ENCODE results near the gene TMEM37. TPM values are rescaled to one million over a fixed set of nuclear protein-coding genes. Genes with fewer than 3 reads are reported as not detected.

Gene TMEM37
- total and polyA plus RNA-seq, 2 of the 13 experiments (the other 11 are each of a cell fraction or from before 2014, with no cell fraction given) = 37.7 to 115 TPM

DNA sequence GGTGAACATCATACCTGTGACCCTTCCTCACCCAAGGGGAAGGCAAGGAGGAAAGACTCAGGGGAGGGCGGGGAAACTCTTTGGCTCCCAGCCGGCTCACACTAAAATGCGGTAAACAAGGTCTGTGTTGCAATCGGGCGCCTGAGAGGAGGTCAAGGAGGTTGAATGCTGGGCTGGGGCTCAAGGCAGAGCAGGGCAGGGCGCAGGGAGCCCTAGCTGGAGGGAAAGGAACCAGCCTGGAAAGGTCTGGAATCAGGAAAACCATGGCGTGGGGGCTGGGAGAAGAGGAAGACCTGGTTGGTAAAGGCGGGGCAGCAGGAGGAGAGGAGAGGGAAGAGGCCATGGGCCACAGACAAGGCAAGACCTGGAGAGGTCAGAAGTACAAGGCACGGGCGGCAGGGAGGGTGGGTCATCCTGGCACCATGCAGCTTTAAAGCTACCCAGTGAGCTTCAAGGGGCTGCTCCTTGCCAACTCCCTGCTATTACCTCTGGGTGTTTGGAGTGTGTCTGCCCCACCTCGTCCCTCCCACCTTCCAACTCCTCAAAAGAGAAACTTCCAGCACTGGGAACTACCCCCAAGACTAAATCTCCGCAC, 4.8 kb upstream of the TMEM37 start (continued):
- TF ChIP-seq, protein P1, sequence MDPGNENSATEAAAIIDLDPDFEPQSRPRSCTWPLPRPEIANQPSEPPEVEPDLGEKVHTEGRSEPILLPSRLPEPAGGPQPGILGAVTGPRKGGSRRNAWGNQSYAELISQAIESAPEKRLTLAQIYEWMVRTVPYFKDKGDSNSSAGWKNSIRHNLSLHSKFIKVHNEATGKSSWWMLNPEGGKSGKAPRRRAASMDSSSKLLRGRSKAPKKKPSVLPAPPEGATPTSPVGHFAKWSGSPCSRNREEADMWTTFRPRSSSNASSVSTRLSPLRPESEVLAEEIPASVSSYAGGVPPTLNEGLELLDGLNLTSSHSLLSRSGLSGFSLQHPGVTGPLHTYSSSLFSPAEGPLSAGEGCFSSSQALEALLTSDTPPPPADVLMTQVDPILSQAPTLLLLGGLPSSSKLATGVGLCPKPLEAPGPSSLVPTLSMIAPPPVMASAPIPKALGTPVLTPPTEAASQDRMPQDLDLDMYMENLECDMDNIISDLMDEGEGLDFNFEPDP (CRISPR knock-in tag; conservative IDR thresholded peaks at IDR 0.05) = 0 out of 2 replicates have a peak, but pooled peaks have one; percentile 74
- TF ChIP-seq EZH2 (conservative IDR thresholded peaks at IDR 0.05; ENCODE audit: low read depth, low read length) (no peak), KDM2A (CRISPR knock-in tag; IDR thresholded peaks at IDR 0.05; ENCODE audit: borderline replicate concordance, low read depth) (peak; percentile 35; the same call in 1 of the 2 replicates), ZBTB49 (CRISPR knock-in tag; IDR thresholded peaks at IDR 0.05; ENCODE audit: borderline replicate concordance) (no peak), REL (CRISPR knock-in tag; conservative IDR thresholded peaks at IDR 0.05) (no peak), ZNF629 (CRISPR knock-in tag; conservative IDR thresholded peaks at IDR 0.05) (0 out of 2 replicates have a peak, but pooled peaks have one; percentile 11), NFIB (CRISPR knock-in tag; IDR thresholded peaks at IDR 0.05; ENCODE audit: borderline replicate concordance) (no peak), ZSCAN30 (CRISPR knock-in tag; IDR thresholded peaks at IDR 0.05) (no peak), JUND (CRISPR knock-in tag; IDR thresholded peaks at IDR 0.05) (0 out of 2 replicates have a peak, but pooled peaks have one; percentile 20), ATF4 (CRISPR knock-in tag; IDR thresholded peaks at IDR 0.05) (peak in 1 of 2 experiments; percentile 48; a peak in 1 of 4 replicates), ZNF558 (CRISPR knock-in tag; IDR thresholded peaks at IDR 0.05; ENCODE audit: borderline replicate concordance) (no peak), MZF1 (CRISPR knock-in tag; IDR thresholded peaks at IDR 0.05; ENCODE audit: borderline replicate concordance) (no peak), NR2F2 (IDR thresholded peaks at IDR 0.05; ENCODE audit: borderline replicate concordance, low read depth) (peak; percentile 80), ZNF24 (IDR thresholded peaks at IDR 0.05) (no peak), ZFP41 (CRISPR knock-in tag; IDR thresholded peaks at IDR 0.05; ENCODE audit: borderline replicate concordance) (0 out of 2 replicates have a peak, but pooled peaks have one; percentile 13), REPIN1 (CRISPR knock-in tag; IDR thresholded peaks at IDR 0.05; ENCODE audit: borderline replicate concordance, low read depth) (no peak), ZNF350 (CRISPR knock-in tag; IDR thresholded peaks at IDR 0.05; ENCODE audit: borderline replicate concordance, low read depth) (peak; percentile 46; the same call in 1 of the 2 replicates), KLF6 (CRISPR knock-in tag; IDR thresholded peaks at IDR 0.05) (0 out of 2 replicates have a peak, but pooled peaks have one; percentile 53)
- TF ChIP-seq, protein P2, sequence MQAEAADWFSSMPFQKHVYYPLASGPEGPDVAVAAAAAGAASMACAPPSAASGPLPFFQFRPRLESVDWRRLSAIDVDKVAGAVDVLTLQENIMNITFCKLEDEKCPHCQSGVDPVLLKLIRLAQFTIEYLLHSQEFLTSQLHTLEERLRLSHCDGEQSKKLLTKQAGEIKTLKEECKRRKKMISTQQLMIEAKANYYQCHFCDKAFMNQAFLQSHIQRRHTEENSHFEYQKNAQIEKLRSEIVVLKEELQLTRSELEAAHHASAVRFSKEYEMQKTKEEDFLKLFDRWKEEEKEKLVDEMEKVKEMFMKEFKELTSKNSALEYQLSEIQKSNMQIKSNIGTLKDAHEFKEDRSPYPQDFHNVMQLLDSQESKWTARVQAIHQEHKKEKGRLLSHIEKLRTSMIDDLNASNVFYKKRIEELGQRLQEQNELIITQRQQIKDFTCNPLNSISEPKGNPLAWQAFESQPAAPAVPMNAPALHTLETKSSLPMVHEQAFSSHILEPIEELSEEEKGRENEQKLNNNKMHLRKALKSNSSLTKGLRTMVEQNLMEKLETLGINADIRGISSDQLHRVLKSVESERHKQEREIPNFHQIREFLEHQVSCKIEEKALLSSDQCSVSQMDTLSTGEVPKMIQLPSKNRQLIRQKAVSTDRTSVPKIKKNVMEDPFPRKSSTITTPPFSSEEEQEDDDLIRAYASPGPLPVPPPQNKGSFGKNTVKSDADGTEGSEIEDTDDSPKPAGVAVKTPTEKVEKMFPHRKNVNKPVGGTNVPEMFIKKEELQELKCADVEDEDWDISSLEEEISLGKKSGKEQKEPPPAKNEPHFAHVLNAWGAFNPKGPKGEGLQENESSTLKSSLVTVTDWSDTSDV (CRISPR knock-in tag; IDR thresholded peaks at IDR 0.05) = no peak; the same call in 1 of the 2 replicates
- TF ChIP-seq, protein P3, sequence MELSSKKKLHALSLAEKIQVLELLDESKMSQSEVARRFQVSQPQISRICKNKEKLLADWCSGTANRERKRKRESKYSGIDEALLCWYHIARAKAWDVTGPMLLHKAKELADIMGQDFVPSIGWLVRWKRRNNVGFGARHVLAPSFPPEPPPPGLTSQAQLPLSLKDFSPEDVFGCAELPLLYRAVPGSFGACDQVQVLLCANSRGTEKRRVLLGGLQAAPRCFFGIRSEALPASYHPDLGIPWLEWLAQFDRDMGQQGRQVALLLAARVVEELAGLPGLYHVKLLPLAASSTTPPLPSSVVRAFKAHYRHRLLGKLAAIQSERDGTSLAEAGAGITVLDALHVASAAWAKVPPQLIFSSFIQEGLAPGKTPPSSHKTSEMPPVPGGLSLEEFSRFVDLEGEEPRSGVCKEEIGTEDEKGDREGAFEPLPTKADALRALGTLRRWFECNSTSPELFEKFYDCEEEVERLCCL (CRISPR knock-in tag; IDR thresholded peaks at IDR 0.05; ENCODE audit: borderline replicate concordance) = no peak

All from HepG2 (cell line).